NCI-H345 (cell line): ENCODE measurements around the gene GPAT2.
"Not testable (repeated sequence)": the region's sequence is repeated elsewhere in the genome, so short reads cannot be mapped to it uniquely, and the experiment has no call there.

Experiments
- DNase-seq: peaks from one replicate; lab custom pipeline; 2025; lab: John Stamatoyannopoulos, UW

The GPAT2 gene

DNA sequence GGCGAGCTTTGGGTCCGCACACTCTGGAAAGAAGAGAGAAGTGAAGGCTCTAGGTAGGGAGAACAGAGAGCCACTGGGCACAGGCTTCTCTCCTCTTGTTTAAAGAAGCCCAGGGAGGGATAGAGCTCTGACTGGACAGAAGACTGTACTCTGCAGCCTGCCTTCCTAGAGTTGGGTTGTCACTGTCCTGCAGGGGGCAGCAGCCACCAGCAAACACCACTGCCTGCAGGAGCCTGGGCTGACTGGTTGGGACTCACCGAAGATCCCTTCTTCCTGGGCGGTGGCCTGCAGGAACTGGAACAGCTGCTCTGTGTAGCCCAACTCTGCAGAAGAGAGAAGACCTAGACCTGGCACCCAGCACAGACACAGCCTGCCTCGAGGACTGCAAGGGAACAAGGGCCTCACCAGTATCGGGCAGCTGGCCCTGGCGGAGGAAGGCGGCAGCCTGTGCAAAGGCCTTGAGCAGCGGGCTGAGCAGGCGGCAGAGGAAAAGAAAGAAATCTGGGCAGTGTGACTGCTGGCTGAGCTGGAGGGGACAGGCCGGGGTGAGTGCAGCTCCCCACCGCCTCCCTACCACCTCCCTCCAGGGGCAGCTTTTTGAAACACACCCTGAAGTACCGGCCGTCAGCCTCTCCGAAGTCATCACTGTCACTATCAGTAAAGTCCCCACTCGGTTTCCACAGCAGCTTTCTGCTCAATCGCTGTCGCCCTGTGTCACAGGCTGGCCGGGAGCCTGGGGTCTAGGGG lies 11.8 kb downstream of the GPAT2 start:
- DNase-seq: not testable (repeated sequence)

DNA sequence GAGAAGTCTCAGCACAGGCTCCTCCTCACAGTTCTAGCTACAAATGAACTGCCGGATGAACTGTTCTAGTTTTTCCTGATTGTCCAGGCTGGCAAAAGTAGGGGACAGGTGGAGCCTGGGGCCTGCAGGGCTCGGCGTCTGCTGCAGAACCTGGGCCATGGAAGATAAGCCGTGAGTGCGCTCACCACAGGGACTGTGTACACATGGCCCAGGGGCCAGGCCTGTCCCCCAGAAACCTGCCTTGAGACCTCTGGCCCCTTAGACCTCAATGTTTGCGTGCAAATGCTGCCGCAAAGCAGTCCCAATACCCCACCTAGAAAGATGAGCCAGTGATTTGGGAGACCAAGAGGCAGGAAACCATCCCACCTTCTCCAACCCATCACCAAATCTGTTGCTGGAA lies 12.6 kb downstream of the GPAT2 start:
- not testable (repeated sequence) for DNase-seq

DNA sequence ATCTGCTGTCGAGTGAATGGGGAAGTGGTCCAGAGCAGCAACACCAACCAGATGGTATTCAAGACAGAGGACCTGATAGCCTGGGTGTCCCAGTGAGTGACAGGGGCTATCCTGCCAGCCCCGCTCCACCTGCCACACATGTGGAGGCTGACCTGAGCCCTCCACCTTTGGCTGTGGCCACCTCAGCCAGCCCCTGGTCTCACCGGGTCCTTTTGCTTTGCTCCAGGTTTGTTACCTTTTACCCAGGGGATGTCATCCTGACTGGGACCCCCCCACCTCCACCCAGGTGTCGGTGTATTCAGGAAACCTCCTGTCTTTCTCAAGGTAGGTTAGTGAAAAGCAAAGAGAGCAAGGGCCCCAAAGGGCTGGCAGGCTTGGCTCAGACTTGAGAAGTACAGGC lies 13.6 kb downstream of the GPAT2 start:
- DNase-seq: not testable (repeated sequence)

DNA sequence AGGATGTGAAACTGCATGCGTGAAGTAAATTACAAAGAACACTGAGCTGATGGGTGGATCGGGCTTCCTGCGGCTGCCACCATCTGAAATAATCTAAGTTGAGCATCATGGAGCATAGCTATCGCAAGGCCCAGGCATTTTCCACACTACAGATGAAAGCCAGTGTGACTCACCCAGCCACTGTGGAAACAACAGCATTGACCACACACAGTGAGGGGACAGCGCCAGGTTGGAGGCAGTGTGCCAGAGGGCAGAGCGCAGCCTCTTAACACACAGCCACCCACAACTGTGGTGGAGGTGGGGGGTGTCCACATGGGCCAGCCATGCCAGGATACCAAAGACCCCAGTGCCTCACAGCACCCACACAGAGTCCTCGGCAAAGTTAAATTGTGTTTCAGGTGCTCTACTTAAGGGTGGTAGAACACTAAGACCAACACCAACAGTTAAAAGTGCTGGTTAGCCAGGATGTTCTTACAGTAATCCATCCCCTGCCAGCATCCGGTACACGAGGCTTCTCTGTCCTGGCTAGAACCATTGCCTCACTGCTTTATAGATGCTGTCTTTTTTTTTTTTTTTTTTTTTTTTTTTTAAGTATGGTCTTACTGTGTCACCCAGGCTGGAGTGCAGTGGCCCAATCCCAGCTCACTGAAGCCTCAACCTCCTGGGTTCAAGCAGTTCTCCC lies 14.7 kb downstream of the GPAT2 start:
- DNase-seq: not testable (repeated sequence)

DNA sequence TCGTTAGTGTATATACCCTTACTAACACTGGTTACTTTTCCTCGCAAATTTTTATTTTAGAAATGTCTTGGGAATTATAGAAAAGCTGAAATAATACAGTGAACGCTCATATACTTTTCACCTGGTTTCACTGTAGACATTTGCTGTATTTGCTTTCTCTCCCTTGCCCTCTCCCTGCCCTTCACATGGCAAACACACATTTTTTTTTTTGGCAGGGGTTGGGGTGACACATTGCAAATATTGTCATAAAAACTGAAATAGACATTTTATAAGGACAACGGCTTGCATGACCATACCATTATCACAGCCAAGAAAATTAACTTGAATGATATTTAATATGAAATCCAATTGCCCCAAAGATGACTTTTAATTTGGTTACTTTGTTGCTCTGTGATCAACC lies 18.4 kb downstream of the GPAT2 start:
- DNase-seq: not testable (repeated sequence)

DNA sequence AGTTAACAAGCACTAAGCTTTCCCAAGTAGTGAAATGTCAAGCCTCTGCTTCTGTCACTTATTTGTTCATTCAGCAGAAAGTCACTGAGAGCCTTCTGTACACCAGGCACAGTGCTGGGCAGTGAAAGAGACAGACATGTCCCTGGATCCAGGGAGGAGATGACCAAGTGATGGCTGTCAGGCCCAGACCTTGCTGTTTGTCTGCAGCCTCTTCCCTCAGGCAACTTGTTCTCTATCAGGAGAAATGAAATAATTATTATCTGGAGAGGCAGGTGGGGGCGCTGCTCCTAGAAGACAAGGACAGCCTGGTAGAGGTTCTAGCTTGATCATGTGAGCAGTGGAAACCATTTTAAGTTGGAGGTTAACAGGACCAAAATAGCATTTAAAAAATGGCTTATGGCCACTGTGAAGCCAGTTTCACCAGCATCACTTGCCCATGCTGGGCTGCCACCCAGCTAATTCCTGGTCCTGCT lies 21.9 kb downstream of the GPAT2 start:
- DNase-seq: not testable (repeated sequence)

DNA sequence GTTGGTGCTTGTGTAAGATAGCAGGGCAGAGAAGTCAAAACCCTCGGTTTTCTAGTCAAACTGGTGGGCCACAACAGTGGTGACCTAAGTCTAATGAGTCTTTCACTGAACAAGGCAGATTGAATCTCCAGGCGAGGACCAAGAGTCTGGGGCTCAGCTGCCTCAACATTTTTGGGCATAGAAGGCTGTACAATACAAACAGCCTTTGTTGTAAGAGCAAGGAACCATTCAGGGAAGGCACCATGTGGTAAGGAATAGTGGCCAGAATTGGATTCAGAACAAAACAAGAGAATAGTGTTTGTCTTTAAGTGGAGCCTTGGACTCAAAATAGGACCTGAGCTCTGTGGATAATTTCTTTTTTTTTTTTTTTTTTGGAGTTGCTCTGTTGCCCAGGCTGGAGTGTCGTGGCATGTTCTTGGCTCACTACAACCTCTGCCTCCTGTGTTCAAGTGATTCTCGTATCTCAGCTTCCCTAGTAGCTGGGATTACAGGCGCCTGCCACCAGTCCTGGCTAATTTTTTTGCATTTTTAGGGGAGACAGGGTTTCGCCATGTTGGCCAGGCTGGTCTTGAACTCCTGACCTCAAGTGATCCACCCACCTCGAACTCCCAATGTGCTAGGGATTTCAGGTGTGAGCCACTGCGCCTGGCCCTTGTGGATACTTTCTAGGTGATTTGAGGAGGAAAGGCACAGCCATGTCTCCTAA lies 22.5 kb downstream of the GPAT2 start:
- not testable (repeated sequence) for DNase-seq

DNA sequence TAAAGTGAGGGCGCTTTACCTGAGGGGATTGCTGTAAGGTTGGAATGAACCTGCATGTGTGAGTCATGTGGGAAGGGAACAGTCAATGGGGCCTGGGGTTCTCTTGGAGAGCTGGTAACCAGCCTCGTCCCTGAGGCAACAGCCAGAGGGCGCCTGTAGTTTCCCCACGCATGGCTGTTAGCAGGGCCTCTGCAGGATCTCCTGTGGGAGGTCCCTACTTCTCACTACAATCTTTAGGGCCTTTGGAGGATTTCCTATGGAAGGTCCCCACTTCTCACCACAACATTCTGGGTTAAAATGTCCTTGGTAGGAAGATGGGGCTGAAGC lies 23.6 kb downstream of the GPAT2 start:
- DNase-seq: not testable (repeated sequence)

DNA sequence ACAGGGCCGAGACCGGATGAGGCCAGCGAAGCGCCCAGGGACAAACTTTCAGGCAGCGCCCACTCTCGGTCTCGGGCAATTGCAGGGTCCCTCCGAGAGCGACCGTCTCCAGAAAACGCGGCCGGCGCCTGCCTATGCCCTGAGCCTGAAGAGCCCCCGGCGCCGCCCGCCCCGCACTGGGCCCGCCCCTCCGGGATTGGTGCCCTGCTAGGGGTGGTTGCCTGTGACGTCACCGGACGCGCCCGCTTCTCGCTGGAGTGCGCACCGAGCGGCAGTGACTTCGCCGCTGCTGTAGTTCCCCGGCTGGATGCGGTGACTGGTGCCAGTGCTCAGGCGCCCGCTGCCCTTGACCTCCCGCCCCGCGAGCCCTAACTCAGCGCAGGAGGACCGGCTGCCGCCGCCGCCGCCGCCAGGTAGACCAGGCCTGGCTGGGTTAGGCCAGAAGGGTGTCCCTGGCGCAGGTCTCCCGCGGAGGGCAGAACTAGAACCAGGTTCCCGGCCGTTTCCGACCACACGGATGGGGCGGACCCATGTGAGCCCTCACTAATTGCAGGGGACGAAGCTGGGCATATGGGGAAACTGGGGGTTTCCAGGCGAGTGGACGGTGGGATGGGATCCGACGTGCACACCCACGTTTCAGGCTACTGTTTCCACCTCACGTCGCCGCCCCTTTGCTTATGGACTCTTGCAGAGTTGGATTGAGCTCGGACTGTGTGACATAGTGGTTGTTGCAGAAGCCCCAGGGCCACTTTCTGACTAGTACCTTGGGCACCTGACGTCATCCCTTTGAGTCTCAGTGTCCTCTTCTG lies 24.2 kb downstream of the GPAT2 start:
- not testable (repeated sequence) for DNase-seq

DNA sequence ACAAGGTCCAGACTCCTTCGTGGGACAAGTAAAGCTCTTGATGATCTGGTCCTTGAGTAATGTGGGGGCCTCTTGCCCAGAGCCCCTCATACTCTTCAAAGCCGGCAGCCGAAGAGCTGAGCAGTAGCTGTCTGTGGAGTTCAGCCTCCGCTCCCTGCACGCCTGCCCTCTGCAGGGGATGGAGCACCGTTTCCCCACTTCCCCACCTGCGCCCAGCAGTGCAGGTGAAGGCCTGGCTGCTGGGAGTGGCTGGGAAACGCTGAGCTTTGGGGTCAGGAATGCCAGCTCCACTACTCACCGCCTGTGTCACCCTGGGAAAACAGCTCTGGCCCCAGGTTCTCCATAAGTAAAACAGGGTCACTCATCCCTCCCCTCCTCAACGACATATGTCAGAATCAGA lies 24.9 kb downstream of the GPAT2 start:
- not testable (repeated sequence) for DNase-seq

DNA sequence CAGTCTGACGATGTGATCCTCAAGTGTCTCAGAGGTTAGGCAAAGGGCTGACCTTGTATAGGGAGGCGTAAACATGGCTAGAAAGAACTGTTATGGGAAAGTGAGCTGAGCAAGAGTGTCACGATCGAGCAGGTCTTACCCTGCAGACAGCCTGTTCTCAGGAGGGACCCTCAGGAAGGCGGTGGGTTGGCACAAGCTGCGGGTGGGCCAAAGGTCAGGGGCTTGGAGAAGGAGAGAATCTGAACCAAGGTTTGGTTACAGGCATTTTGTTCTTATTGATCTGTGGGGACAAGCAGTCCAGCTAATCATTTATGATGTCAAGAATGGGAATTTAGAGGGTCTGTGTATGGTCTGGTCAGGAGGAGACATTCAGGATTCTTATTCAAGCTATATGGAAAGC lies 26.7 kb downstream of the GPAT2 start:
- DNase-seq: not testable (repeated sequence)

DNA sequence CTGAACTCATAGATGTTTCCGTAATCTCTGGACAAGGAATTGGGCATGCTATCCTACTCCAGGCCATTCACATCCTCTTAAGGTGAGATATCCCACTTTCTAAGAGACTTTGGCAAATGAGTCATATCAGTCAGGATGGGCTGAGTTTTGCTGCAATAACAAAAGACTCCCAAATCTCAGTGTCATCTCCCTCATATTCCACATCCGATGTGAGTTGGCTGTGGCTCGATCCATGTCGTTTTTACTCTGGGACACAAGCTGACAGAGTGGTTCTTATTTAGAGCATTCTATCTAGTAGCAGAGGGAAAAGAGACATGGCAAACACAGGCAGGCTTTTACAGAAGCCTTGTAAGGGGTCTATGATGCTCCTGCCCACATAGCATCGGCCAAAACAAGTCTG lies 28.5 kb downstream of the GPAT2 start:
- DNase-seq: not testable (repeated sequence)

DNA sequence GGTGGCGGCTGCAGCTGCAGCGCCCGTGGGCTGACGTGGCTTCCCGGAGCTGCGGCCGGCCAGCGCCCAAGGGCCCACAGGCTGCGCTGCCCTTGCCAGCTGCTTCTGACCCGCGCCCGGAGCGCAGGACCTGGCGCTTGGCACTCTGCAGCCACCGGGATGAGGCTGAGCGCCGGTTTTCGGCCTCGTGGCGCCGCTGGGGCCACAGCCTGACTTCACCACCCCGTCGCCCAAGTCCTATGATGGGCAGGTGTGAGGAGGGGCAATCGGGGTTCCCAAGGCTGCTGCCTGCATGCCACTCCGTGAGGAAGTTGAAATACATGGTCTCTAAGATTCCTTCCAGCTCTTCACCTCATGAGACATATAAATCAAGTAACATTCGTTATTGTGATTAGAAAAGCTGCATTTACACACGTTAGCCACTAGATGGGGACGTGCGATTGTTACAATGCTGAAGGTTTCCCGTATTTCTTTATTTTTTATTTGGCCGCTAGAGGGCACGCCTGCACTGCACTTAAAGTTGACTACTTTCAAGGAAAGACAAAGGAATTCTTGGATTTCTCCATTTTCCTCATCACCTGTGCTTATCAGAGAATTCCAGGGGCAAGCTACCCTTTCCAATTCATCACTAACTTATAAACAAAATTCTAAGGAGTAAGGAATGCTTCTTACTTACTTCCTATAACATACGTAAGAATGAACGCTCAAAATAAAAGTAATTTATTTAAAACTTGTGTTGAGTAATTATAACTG lies 42.0 kb downstream of the GPAT2 start:
- DNase-seq: not testable (repeated sequence)

DNA sequence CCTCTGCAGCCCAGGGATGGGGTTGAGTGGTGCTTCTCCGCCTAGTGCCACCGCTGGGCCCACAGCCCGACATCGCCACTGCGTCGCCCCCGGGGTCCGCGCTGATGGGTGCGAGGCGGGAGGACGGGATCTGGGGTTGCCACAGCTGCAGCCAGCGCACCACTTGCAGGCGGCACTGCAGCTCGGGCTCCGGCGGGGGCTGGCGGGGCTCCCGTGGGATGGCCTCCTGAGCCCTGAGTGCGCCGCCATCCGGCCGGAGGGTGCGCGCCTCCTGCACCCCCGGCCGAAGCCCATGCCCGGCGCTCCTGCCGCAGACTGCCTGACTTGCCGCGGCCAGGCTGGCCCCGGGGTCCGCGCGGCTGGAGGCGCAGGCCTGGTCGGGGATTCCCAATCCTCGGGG lies 42.6 kb downstream of the GPAT2 start:
- not testable (repeated sequence) for DNase-seq

DNA sequence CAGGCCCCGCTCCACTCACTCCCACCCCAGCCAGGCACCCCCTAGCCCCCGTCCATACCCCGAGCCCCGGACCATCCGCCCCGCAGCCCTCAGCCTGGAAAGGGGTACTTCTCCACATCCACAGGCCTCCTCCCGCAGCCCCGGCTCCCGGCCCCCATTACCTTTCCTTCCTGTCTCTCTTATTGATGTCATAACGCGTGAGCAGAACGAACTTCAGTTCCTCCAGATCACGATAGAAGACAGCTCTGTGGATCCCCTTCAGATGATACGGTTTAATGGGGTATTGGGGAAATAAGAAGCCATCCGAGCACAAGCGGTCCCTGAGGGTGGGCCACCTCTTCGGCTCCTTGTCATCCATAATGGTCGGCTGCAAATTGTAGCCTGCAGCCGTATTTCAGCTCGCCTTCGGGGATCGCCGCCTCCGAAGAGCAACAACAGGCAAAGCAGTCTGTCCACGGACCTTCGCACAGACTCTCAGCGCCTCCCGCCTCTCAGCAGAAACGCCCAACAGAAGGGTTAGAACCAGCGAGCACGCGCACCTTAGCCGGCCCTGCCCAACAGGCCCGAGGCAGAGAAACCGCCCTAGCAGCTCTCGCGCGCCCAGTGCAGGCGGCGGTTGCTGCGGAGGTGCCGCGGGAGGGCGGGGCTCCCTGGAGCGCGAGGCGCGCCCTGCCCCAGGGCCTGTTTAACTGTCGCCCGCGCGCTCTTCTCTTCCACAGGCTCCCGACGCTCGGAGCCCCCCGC lies 43.2 kb downstream of the GPAT2 start, which contains the start of gene ANKRD36C:
Gene ANKRD36C (minus strand): TSS at position 474 of the 744 bp plus-strand sequence. CDS start 116 bp downstream, at position 358.
- DNase-seq: not testable (repeated sequence)

DNA sequence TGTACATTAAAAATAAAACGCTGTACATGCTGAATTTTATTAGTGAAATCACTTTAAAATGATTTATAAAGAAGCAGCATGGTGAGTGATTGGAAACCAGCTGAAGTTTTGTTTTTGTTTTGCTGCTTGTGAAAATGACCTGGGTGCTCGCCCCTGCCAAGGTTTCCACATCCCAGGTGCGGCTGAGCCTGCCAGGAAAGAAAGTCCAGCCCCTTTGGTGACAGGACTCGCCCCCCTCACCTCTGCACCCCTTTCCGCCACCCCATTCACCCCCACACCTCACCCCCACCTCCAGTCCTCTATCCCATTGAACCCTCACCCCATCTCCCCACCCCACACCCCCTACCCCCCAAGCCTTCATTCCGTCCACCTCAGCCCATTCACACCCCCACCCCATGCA lies 43.8 kb downstream of the GPAT2 start:
- DNase-seq: not testable (repeated sequence)
